Esophagus squamous epithelium (tissue), 4 donors: ENCODE results near the gene SMAD1.

Experiments
- POLR2A ChIP-seq, 4 donors: fragments of 450-650 bp; IDR thresholded peaks; one replicate each; pipeline ENCODE4 v1.6.1; 2017; ENCODE audit warnings: antibody characterized with exemption in 4 of 4, mild to moderate bottlenecking in 4 of 4, moderate library complexity in 3 of 4
- TF ChIP-seq, protein P1 (sequence below), 6 experiments: fragments of 450-650 bp in 4 of 6; fragments of 200-600 bp in 2 of 6; sonication (generic) in 2 of 6; IDR thresholded peaks; one replicate each; pipeline ENCODE4 v1.5.1; 2016 to 2019; ENCODE audit warnings: antibody characterized with exemption in 6 of 6, mild to moderate bottlenecking in 4 of 6, moderate library complexity in 4 of 6

- TF ChIP-seq, protein P1, sequence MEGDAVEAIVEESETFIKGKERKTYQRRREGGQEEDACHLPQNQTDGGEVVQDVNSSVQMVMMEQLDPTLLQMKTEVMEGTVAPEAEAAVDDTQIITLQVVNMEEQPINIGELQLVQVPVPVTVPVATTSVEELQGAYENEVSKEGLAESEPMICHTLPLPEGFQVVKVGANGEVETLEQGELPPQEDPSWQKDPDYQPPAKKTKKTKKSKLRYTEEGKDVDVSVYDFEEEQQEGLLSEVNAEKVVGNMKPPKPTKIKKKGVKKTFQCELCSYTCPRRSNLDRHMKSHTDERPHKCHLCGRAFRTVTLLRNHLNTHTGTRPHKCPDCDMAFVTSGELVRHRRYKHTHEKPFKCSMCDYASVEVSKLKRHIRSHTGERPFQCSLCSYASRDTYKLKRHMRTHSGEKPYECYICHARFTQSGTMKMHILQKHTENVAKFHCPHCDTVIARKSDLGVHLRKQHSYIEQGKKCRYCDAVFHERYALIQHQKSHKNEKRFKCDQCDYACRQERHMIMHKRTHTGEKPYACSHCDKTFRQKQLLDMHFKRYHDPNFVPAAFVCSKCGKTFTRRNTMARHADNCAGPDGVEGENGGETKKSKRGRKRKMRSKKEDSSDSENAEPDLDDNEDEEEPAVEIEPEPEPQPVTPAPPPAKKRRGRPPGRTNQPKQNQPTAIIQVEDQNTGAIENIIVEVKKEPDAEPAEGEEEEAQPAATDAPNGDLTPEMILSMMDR (IDR thresholded peaks at IDR 0.05) = no peak
- TF ChIP-seq POLR2A (IDR thresholded peaks at IDR 0.05) = no peak
Measured at GRCh38 chr4:145473203-145473602, 8.4 kb upstream of the SMAD1 start.
